ENCODE results near the gene UBR4.
"Not testable (repeated sequence)": the region's sequence is repeated elsewhere in the genome, so short reads cannot be mapped to it uniquely, and the experiment has no call there.

UBR4 gene

GRCh38 chr1:19219451-19219850, 9.4 kb upstream of the UBR4 start:
- DNase-seq: no peak

DNA sequence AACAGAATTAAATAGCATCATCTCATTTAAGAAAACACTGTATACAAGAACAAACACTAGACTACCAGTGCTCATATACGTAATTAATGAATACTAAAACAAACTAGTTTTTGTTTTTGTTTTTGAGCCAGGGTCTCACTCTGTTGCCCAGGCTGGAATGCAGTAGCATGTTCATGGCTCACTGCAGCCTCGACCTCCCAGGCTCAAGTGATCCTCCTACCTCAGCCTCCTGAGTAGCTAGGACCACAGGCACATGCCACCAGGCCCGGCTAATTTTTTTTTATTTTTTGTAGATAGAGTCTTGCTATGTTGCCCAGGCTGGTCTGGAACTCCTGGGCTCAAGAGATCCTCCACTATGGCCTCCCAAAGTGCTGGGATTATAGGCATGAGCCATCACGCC, 6.5 kb upstream of the UBR4 start:
- DNase-seq: not testable (repeated sequence)

- DNase-seq: no peak
Measured at GRCh38 chr1:19213580-19213979, 3.5 kb upstream of the UBR4 start.

GRCh38 chr1:19212167-19212566, 2.1 kb upstream of the UBR4 start:
- no peak for DNase-seq

- no peak for DNase-seq
Measured at GRCh38 chr1:19210772-19211549, 895 bp upstream of the UBR4 start.

GRCh38 chr1:19209439-19209989, 552 bp downstream of the UBR4 start:
- peak in 2 of 4 experiments; percentile 40 to 62 for DNase-seq

DNA sequence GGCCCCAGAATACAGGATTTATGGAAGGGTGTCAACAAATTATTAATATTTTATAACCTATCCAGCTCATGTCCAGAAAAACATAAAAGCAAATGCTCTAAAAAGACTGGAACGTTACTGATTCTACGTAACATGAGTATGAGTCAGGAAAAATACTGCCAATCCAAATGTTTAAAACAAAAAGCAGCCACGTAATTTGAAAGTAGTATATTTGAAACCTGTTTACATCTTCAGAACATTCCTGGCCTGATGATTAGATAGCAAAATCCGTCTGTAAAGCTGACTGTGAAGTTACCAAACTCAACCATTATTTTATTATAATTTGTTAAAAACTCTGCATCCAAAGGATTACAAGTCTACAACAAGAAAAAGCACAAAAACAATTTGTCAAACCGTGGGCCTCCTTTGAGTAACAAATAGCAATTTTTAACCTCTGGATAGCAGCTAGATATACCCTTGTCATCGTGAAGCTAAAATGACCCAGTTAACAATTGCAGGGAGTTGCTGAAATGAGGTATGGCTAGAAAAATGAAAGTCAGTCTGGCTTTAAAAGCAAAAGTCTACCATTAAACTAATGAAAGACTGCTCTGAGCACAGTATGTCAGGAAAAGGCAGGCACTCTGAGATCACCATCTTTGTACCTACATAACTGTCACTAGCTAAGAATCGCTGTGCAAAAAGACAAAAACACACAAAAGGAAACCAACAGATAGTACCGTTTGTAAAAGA, 1.2 kb downstream of the UBR4 start:
- no peak for DNase-seq

- no peak for DNase-seq
Measured at GRCh38 chr1:19206947-19207346, 3.1 kb downstream of the UBR4 start.

DNA sequence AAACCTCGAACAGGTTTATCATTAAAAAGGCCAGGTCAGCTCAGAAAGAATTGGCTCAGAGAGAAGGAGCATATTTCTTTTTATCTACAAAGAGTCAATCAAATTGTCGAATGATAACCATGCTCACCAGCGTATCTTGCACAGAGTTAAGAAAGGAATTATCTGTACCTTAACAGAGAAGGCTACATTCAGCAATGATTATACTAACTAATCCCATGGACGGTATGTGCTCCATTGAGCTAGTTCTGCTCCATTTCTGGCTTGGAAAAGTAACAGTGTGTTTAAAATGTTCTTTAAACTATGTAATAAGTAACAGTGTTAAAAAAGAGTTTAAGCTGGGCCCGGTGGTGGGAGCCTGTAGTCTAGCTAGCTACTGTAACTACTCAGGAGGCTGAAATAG, 4.2 kb downstream of the UBR4 start:
- no peak for DNase-seq

GRCh38 chr1:19205403-19205802, 4.7 kb downstream of the UBR4 start:
- no peak for DNase-seq

- no peak for DNase-seq
Measured at GRCh38 chr1:19204446-19205266, 5.4 kb downstream of the UBR4 start.

DNA sequence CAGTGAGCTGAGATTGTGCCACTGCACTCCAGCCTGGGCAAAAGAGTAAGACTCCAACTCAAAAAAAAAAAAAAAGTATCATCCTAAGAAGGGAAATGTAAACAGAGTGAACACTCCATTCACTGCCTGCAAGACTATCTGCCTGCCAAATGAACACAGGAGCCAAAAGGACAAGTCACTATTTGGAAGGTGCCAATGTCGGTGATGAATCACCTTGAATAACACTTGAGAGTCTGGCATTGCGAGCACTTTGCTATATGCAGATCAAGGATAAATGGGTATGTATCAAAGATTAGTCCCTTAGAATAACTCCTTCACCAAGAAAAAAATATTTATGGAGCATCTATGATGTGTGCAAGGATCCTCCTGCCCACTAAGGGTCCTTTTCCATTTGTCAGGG, 6.6 kb downstream of the UBR4 start:
- no peak for DNase-seq

- DNase-seq: no peak
Measured at GRCh38 chr1:19202396-19202795, 7.7 kb downstream of the UBR4 start.

DNA sequence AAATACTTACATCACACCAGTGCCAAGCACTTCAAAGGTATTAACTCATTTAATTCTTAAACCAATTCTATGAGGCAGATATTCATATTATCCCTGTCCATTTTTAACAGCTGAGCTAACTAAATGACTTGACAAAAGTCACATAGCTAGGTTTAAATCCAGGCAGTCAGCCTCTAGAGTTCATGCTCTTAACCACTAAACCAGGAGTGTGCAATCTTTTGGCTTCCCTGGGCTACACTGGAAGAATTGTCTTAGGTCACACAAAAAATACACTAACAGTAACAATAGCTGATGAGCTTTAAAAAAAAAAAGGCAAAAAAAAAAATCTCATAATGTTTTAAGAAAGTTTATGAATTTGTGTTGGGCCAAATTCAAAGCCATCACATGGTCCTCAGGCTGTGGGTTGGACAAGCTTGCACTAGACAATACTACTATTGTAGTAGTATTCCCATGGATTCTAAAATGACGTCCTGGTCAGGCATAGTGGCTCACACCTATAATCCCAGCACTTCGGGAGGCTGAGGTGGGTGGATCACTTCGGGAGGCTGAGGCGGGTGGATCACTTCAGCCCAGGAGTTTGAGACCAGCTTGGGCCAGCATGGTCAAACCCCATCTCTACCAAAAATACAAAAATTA, 10.0 kb downstream of the UBR4 start:
- DNase-seq: no peak

GRCh38 chr1:19199329-19199968, 10.6 kb downstream of the UBR4 start:
- no peak for DNase-seq

GRCh38 chr1:19198820-19199219, 11.2 kb downstream of the UBR4 start:
- DNase-seq: no peak

DNA sequence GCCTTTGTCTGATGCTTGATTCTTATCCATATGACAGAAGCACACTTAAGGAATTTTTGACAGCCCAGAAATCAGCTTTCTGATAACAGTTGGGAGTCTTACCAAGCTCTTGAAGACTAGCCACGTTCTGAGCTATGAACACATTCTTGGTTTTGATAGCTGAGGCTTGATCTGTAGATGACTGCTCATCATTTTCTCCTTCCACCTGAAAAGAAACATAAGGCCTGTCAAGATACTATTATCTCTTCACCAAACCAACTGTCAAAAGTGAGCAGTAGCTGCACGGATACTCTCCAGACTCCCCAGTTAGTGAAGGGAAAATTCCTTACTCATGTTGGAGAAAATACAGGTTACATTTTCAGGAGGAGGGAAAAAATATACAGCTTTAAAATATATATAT, 12.2 kb downstream of the UBR4 start:
- DNase-seq: no peak

- DNase-seq: no peak
Measured at GRCh38 chr1:19196331-19196730, 13.7 kb downstream of the UBR4 start.

DNA sequence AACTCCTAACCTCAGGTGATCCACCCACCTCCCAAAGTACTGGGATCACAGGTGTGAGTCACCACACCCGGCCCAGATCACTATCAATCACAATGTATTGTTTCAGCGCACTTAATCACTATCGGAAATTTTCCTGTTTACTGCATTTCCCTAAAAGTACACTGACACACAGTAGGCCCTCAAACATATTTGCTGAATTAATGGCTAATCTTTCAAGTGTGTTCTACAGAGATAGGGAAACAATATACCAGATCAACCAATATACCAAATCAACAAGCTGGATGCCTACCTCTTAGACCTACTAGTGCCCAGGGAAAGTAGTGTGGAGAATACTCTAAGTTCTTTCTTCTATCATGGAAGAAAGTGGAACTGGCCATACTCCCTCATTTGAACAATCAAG, 17.1 kb downstream of the UBR4 start:
- no peak for DNase-seq

- no peak for DNase-seq
Measured at GRCh38 chr1:19191811-19192210, 18.3 kb downstream of the UBR4 start.

GRCh38 chr1:19190468-19190867, 19.6 kb downstream of the UBR4 start:
- DNase-seq: no peak

GRCh38 chr1:19189270-19189669, 20.8 kb downstream of the UBR4 start:
- DNase-seq: no peak
